ENCODE results near the gene FCMR.
"Not testable (repeated sequence)": the region's sequence is repeated elsewhere in the genome, so short reads cannot be mapped to it uniquely, and the experiment has no call there.

FCMR gene

GRCh38 chr1:206873603-206874188, 48.0 kb downstream of the FCMR start:
- DNase-seq (ENCODE audit: low spot score): no peak

- DNase-seq (ENCODE audit: low spot score): no peak
Observed at GRCh38 chr1:206872139-206872538, 49.6 kb downstream of the FCMR start.

GRCh38 chr1:206868264-206868663, 53.5 kb downstream of the FCMR start:
- no peak for DNase-seq (ENCODE audit: low spot score)

- no peak for DNase-seq (ENCODE audit: low spot score)
Observed at GRCh38 chr1:206867716-206868115, 54.0 kb downstream of the FCMR start.

GRCh38 chr1:206867239-206867638, 54.5 kb downstream of the FCMR start:
- DNase-seq (ENCODE audit: low spot score): no peak

GRCh38 chr1:206866062-206866461, 55.7 kb downstream of the FCMR start:
- DNase-seq (ENCODE audit: low spot score): no peak

- peak; percentile 83 for DNase-seq (ENCODE audit: low spot score)
Observed at GRCh38 chr1:206864939-206865671, 56.6 kb downstream of the FCMR start, which contains the start of gene IL20. Gene IL20, plus strand, starts transcription at chr1:206865623. Its CDS starts 230 bp downstream, at chr1:206865853.

GRCh38 chr1:206863266-206863665, 58.5 kb downstream of the FCMR start:
- DNase-seq (ENCODE audit: low spot score): no peak

GRCh38 chr1:206860165-206860564, 61.6 kb downstream of the FCMR start:
- no peak for DNase-seq (ENCODE audit: low spot score)

GRCh38 chr1:206859082-206859521, 62.6 kb downstream of the FCMR start:
- peak; percentile 5 for DNase-seq (ENCODE audit: low spot score)

GRCh38 chr1:206856674-206857464, 64.9 kb downstream of the FCMR start:
- no peak for DNase-seq (ENCODE audit: low spot score)

- no peak for DNase-seq (ENCODE audit: low spot score)
Observed at GRCh38 chr1:206855859-206856258, 65.9 kb downstream of the FCMR start.

- no peak for DNase-seq (ENCODE audit: low spot score)
Observed at GRCh38 chr1:206854401-206855129, 67.2 kb downstream of the FCMR start.

- not testable (repeated sequence) for DNase-seq (ENCODE audit: low spot score)
Observed at GRCh38 chr1:206853696-206854095, 68.0 kb downstream of the FCMR start.

Data from CD4-positive, alpha-beta T cell treated with Interleukin-2 at 100 ng/mL for 4 hours (primary cell).